A549 (cell line): Measurements from ENCODE around the gene FMNL2. TPM values are rescaled to one million over a fixed set of nuclear protein-coding genes. Genes with fewer than 3 reads are reported as not detected.

Experiments
- ATAC-seq, 2 experiments: fragments of 200-7000 bp in 1 of 2; fragments of >200 bp in 1 of 2; cut with Nextera tagmentation in 1 of 2; cut with Tn5 transposase in 1 of 2; 3 replicates each; pipeline versions ENCODE4 v1.8.0 to v1.9.1; 2018 to 2020; ENCODE audit warnings: mild to moderate bottlenecking in 1 of 2, moderate library complexity in 1 of 2
- CTCF ChIA-PET: fragments of 300-600 bp; sonication (Branson Sonifier 250); formaldehyde crosslinking; extraction: SDS; loops from one replicate; lab custom pipeline; 2021; ENCODE audit warnings: antibody characterized with exemption, inconsistent platforms; lab: Yijun Ruan, JAX
- POLR2A ChIA-PET: fragments of 350-600 bp; formaldehyde crosslinking; extraction: SDS; loops from one replicate; lab custom pipeline; 2021; ENCODE audit warnings: antibody characterized with exemption, inconsistent platforms; lab: Yijun Ruan, JAX
- DNase-seq, 2 experiments: peaks; one replicate each; pipeline versions ENCODE4 v3.0.0 to v3.0.0-alpha.2; 2011 to 2016; ENCODE audit warnings: low read depth in 1 of 2, low spot score in 1 of 2
- FAIRE-seq: peaks from 2 replicates; lab custom pipeline; 2011; peaks lifted over from hg19 to GRCh38; lab: Jason Lieb, UNC
- H3K27ac ChIP-seq, 2 experiments: fragments of >200 bp; sonication (Bioruptor Twin); formaldehyde crosslinking; 3 replicates each; pipeline ENCODE4 v1.5.1; 2016 to 2017
- H3K4me1 ChIP-seq: fragments of >200 bp; sonication (Bioruptor Twin); formaldehyde crosslinking; 3 replicates; pipeline ENCODE4 v1.6.1; 2016
- H3K4me2 ChIP-seq: fragments of >200 bp; sonication (Bioruptor Twin); formaldehyde crosslinking; 3 replicates; pipeline ENCODE4 v1.6.1; 2016
- H3K4me3 ChIP-seq: fragments of >200 bp; sonication (Bioruptor Twin); formaldehyde crosslinking; 3 replicates; pipeline ENCODE4 v1.5.1; 2016
- H3K9me3 ChIP-seq: fragments of >200 bp; sonication (Bioruptor Twin); formaldehyde crosslinking; 3 replicates; pipeline ENCODE4 v1.6.1; 2016
- CBX8 ChIP-seq: fragments of 200-600 bp; sonication (generic); IDR thresholded peaks from 2 replicates; pipeline ENCODE4 v1.6.1; 2016
- CEBPB ChIP-seq, 2 experiments: fragments of >200 bp in 1 of 2; sonication (Bioruptor Twin) in 1 of 2; formaldehyde crosslinking in 1 of 2; IDR thresholded peaks; 2 replicates each; pipeline ENCODE4 v1.6.1; 2012 to 2016
- CHD2 ChIP-seq: fragments of 150-350 bp; IDR thresholded peaks from 2 replicates; pipeline ENCODE4 v1.6.1; 2014; ENCODE audit warnings: low read length; ENCODE audit not compliant: partially characterized antibody
- CHD4 ChIP-seq: fragments of 200-600 bp; sonication (generic); IDR thresholded peaks from 2 replicates; pipeline ENCODE4 v1.6.1; 2016; ENCODE audit warnings: antibody characterized with exemption, mild to moderate bottlenecking, borderline replicate concordance
- EHF ChIP-seq: fragments of 250-450 bp; sonication (Bioruptor Pico); IDR thresholded peaks from 2 replicates; pipeline ENCODE4 v1.5.0; 2020; ENCODE audit warnings: mild to moderate bottlenecking
- EHMT2 ChIP-seq: fragments of 200-600 bp; sonication (generic); IDR thresholded peaks from 2 replicates; pipeline ENCODE4 v1.6.1; 2016; ENCODE audit warnings: antibody characterized with exemption, low read depth, mild to moderate bottlenecking, moderate library complexity
- ESRRA ChIP-seq: fragments of 150-350 bp; IDR thresholded peaks from 2 replicates; pipeline ENCODE4 v1.6.1; 2014; ENCODE audit warnings: mild to moderate bottlenecking, low read length, borderline replicate concordance
- FOSL2 ChIP-seq, 2 experiments: fragments of 450-650 bp in 1 of 2; fragments of >200 bp in 1 of 2; sonication (Bioruptor Twin) in 1 of 2; formaldehyde crosslinking; IDR thresholded peaks; 2 replicates each; pipeline versions ENCODE4 v1.5.0 to v1.6.1; 2016 to 2020; ENCODE audit warnings: mild to moderate bottlenecking in 1 of 2, moderate library complexity in 1 of 2
- GATA3 ChIP-seq: IDR thresholded peaks from 2 replicates; pipeline ENCODE4 v1.6.1; 2012; ENCODE audit warnings: borderline replicate concordance
- HMGXB4 ChIP-seq: fragments of 250-450 bp; sonication (Bioruptor Pico); IDR thresholded peaks from 2 replicates; pipeline ENCODE4 v1.5.0; 2021; ENCODE audit warnings: mild to moderate bottlenecking, moderate library complexity, borderline replicate concordance
- HOXA7 ChIP-seq: fragments of 250-450 bp; sonication (Bioruptor Pico); IDR thresholded peaks from 2 replicates; pipeline ENCODE4 v1.5.0; 2020; ENCODE audit warnings: mild to moderate bottlenecking, moderate library complexity
- HOXB13 ChIP-seq: fragments of 250-450 bp; sonication (Bioruptor Pico); IDR thresholded peaks from 2 replicates; pipeline ENCODE4 v1.5.0; 2020; ENCODE audit warnings: low read depth, mild to moderate bottlenecking, moderate library complexity
- HOXB5 ChIP-seq: fragments of 250-450 bp; sonication (Bioruptor Pico); IDR thresholded peaks from 2 replicates; pipeline ENCODE4 v1.5.0; 2020; ENCODE audit warnings: mild to moderate bottlenecking, moderate library complexity
- JUNB ChIP-seq: fragments of >200 bp; sonication (Bioruptor Twin); formaldehyde crosslinking; IDR thresholded peaks from 2 replicates; pipeline ENCODE4 v1.6.1; 2016
- KDM1A ChIP-seq: fragments of 200-600 bp; sonication (generic); IDR thresholded peaks from 2 replicates; pipeline ENCODE4 v1.6.1; 2016; ENCODE audit warnings: low read depth, mild to moderate bottlenecking
- MAZ ChIP-seq: fragments of 150-350 bp; IDR thresholded peaks from 2 replicates; pipeline ENCODE4 v1.6.1; 2014; ENCODE audit warnings: antibody characterized with exemption, low read depth, low read length, borderline replicate concordance
- MYC ChIP-seq: IDR thresholded peaks from 2 replicates; pipeline ENCODE4 v1.6.1; 2012; ENCODE audit warnings: mild to moderate bottlenecking, inconsistent platforms, low read length, improper control_type of control experiment, borderline replicate concordance
- NPAS2 ChIP-seq: fragments of 250-450 bp; sonication (Bioruptor Pico); IDR thresholded peaks from 2 replicates; pipeline ENCODE4 v1.8.0; 2022; ENCODE audit warnings: mild to moderate bottlenecking, moderate library complexity, borderline replicate concordance
- NR3C1 ChIP-seq: fragments of >200 bp; sonication (Bioruptor Twin); formaldehyde crosslinking; IDR thresholded peaks from 3 replicates; pipeline ENCODE4 v1.6.1; 2017
- RAD21 ChIP-seq, 2 experiments: fragments of >200 bp in 1 of 2; sonication (Bioruptor Twin) in 1 of 2; formaldehyde crosslinking in 1 of 2; IDR thresholded peaks in 1 of 2; conservative IDR thresholded peaks in 1 of 2; 2 replicates in 1 of 2; 3 replicates in 1 of 2; pipeline ENCODE4 v1.6.1; 2012 to 2018; ENCODE audit warnings: inconsistent platforms in 1 of 2
- RARB ChIP-seq: fragments of 250-450 bp; sonication (Bioruptor Pico); IDR thresholded peaks from 2 replicates; pipeline ENCODE4 v1.8.0; 2021; ENCODE audit warnings: mild to moderate bottlenecking, moderate library complexity
- RFX5 ChIP-seq: fragments of 450-650 bp; IDR thresholded peaks from 2 replicates; pipeline ENCODE4 v1.7.1; 2014; ENCODE audit warnings: antibody characterized with exemption, mild to moderate bottlenecking, moderate library complexity
- TFCP2L1 ChIP-seq: fragments of 250-450 bp; sonication (Bioruptor Pico); IDR thresholded peaks from 2 replicates; pipeline ENCODE4 v1.5.0; 2021; ENCODE audit warnings: mild to moderate bottlenecking
- TP53 ChIP-seq: fragments of 250-450 bp; sonication (Bioruptor Pico); IDR thresholded peaks from 2 replicates; pipeline ENCODE4 v1.5.0; 2021; ENCODE audit warnings: mild to moderate bottlenecking, moderate library complexity
- ZC3H11A ChIP-seq: fragments of 450-650 bp; IDR thresholded peaks from 2 replicates; pipeline ENCODE4 v1.6.1; 2014; ENCODE audit warnings: antibody characterized with exemption, mild to moderate bottlenecking
- ZFP36 ChIP-seq: fragments of 450-650 bp; IDR thresholded peaks from 2 replicates; pipeline ENCODE4 v1.6.1; 2014; ENCODE audit warnings: borderline replicate concordance; ENCODE audit not compliant: partially characterized antibody
- ZNF302 ChIP-seq: fragments of 250-450 bp; sonication (Bioruptor Pico); IDR thresholded peaks from 2 replicates; pipeline ENCODE4 v1.9.0; 2021; ENCODE audit warnings: inconsistent platforms, mild to moderate bottlenecking, moderate library complexity
- WGBS: methylation state at CpG from one replicate; pipeline ENCODE4 v1.1.6; 2017; ENCODE audit errors: missing lambda C conversion rate; 5-methylcytosine and 5-hydroxymethylcytosine counted together
- polyA plus RNA-seq, 4 experiments: library from polyadenylated mRNA; depleted of rRNA in 3 of 4; stranded (reverse); fragments of >200 nt; fragmentation: RNase III in 1 of 4; extraction: RNeasy Plus Mini Kit Qiagen cat#74134 plus additional on column Dnase treatment in 1 of 4; gene quantifications; 2 replicates in 3 of 4; 3 replicates in 1 of 4; pipeline ENCODE4 v1.2.3, GENCODE V29; 2011 to 2017
- TF ChIP-seq, protein P1 (sequence below): fragments of >200 bp; sonication (Bioruptor Twin); formaldehyde crosslinking; IDR thresholded peaks from 3 replicates; pipeline ENCODE4 v1.6.1; 2016
- TF ChIP-seq, protein P2 (sequence below): fragments of 200-600 bp; sonication (generic); IDR thresholded peaks from 2 replicates; pipeline ENCODE4 v1.6.1; 2016; ENCODE audit warnings: antibody characterized with exemption, mild to moderate bottlenecking, moderate library complexity
- TF ChIP-seq, protein P3 (sequence below): IDR thresholded peaks from 2 replicates; pipeline ENCODE4 v1.6.1; 2012; ENCODE audit warnings: low read depth, borderline replicate concordance

FMNL2 gene
- polyA plus RNA-seq, 2 of the 4 experiments (the other 2 are of a cell fraction) = 27.9 to 36.5 TPM

GRCh38 chr2:152395572-152395971 lies 60.6 kb downstream of the FMNL2 start:
- ChIA-PET POLR2A (no interaction called here), CTCF (no interaction called here)
- TF ChIP-seq JUNB (no peak), ESRRA (no peak), FOSL2 (IDR thresholded peaks at IDR 0.05) (no peak), FOSL2 (CRISPR knock-in tag; IDR thresholded peaks at IDR 0.05) (no peak), HOXA7 (CRISPR knock-in tag) (no peak), EHF (CRISPR knock-in tag) (no peak), ZNF302 (no peak), NR3C1 (no peak), CEBPB (IDR thresholded peaks at IDR 0.05) (no peak), RFX5 (no peak), CHD4 (no peak), MYC (no peak), RAD21 (conservative IDR thresholded peaks at IDR 0.05 in 1 of 2, IDR thresholded peaks at IDR 0.05 in 1 of 2) (no peak), KDM1A (no peak), CBX8 (no peak), HOXB13 (CRISPR knock-in tag) (no peak), EHMT2 (no peak)
- TF ChIP-seq, protein P1, sequence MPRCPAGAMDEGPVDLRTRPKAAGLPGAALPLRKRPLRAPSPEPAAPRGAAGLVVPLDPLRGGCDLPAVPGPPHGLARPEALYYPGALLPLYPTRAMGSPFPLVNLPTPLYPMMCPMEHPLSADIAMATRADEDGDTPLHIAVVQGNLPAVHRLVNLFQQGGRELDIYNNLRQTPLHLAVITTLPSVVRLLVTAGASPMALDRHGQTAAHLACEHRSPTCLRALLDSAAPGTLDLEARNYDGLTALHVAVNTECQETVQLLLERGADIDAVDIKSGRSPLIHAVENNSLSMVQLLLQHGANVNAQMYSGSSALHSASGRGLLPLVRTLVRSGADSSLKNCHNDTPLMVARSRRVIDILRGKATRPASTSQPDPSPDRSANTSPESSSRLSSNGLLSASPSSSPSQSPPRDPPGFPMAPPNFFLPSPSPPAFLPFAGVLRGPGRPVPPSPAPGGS = no peak
- TF ChIP-seq, protein P2, sequence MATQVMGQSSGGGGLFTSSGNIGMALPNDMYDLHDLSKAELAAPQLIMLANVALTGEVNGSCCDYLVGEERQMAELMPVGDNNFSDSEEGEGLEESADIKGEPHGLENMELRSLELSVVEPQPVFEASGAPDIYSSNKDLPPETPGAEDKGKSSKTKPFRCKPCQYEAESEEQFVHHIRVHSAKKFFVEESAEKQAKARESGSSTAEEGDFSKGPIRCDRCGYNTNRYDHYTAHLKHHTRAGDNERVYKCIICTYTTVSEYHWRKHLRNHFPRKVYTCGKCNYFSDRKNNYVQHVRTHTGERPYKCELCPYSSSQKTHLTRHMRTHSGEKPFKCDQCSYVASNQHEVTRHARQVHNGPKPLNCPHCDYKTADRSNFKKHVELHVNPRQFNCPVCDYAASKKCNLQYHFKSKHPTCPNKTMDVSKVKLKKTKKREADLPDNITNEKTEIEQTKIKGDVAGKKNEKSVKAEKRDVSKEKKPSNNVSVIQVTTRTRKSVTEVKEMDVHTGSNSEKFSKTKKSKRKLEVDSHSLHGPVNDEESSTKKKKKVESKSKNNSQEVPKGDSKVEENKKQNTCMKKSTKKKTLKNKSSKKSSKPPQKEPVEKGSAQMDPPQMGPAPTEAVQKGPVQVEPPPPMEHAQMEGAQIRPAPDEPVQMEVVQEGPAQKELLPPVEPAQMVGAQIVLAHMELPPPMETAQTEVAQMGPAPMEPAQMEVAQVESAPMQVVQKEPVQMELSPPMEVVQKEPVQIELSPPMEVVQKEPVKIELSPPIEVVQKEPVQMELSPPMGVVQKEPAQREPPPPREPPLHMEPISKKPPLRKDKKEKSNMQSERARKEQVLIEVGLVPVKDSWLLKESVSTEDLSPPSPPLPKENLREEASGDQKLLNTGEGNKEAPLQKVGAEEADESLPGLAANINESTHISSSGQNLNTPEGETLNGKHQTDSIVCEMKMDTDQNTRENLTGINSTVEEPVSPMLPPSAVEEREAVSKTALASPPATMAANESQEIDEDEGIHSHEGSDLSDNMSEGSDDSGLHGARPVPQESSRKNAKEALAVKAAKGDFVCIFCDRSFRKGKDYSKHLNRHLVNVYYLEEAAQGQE = no peak
- Histone ChIP-seq H3K27ac (no peak overlapping the region; a peak in 1 of 6 replicates), H3K4me1 (peaks cover 27% of the 10 kb centered on the region), H3K4me2 (no peak overlapping the region), H3K9me3 (no peaks in the 10 kb centered on the region), H3K4me3 (no peak overlapping the region)
- 96% methylated on average over 6 of the region's 6 CpGs for WGBS
- ATAC-seq (no peak), DNase-seq (no peak), FAIRE-seq (no peak)

- POLR2A ChIA-PET = no interaction called here
- no peak overlapping the region for H3K4me3 ChIP-seq
- TF ChIP-seq ESRRA = no peak
- TF ChIP-seq TFCP2L1 = no peak
- TF ChIP-seq HOXB5 = no peak
- TF ChIP-seq GATA3 = no peak
- TF ChIP-seq ZFP36 = no peak
- TF ChIP-seq, protein P1 = no peak
- no peak for TF ChIP-seq TP53
- no peak for TF ChIP-seq RARB (CRISPR knock-in tag)
- TF ChIP-seq CBX8 = no peak
- no peak for TF ChIP-seq NPAS2 (CRISPR knock-in tag)
- TF ChIP-seq, protein P3, sequence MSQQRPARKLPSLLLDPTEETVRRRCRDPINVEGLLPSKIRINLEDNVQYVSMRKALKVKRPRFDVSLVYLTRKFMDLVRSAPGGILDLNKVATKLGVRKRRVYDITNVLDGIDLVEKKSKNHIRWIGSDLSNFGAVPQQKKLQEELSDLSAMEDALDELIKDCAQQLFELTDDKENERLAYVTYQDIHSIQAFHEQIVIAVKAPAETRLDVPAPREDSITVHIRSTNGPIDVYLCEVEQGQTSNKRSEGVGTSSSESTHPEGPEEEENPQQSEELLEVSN = no peak
- TF ChIP-seq MAZ = no peak
- no peak for TF ChIP-seq HMGXB4 (CRISPR knock-in tag)
- no peak for TF ChIP-seq CEBPB (IDR thresholded peaks at IDR 0.05)
- no peak for TF ChIP-seq HOXB13 (CRISPR knock-in tag)
- TF ChIP-seq ZC3H11A = no peak
- TF ChIP-seq CHD2 = no peak
- no peak for TF ChIP-seq CHD4
- TF ChIP-seq, all 56 proteins: peak for 0
- peaks cover 29% of the 10 kb centered on the region for H3K4me1 ChIP-seq
- DNase-seq = no peak
- H3K4me2 ChIP-seq = no peak overlapping the region
- H3K9me3 ChIP-seq = no peaks in the 10 kb centered on the region
- no peak for FAIRE-seq
- WGBS = 91% methylated on average over 4 of the region's 4 CpGs
- CTCF ChIA-PET = no interaction called here
- ATAC-seq = no peak
- no peak overlapping the region; a peak in 1 of 6 replicates for H3K27ac ChIP-seq
Measured at GRCh38 chr2:152396051-152396511, 61.1 kb downstream of the FMNL2 start.
